A673 (cell line): ENCODE measurements around the gene GLCCI1.

ENCODE experiments used
- CTCF ChIP-seq: fragments of 300-800, 200-600 bp; sonication (generic); conservative IDR thresholded peaks from 2 replicates; pipeline ENCODE4 v1.5.1; 2017; ENCODE audit warnings: low read depth, mild to moderate bottlenecking, antibody characterized with exemption, low read length, moderate library complexity, mixed read lengths
- EZH2 ChIP-seq: fragments of 200-600 bp; sonication (generic); IDR thresholded peaks from 2 replicates; pipeline ENCODE4 v1.6.1; 2017; ENCODE audit warnings: borderline replicate concordance, low read depth, mild to moderate bottlenecking, mixed read lengths, antibody characterized with exemption, low read length; ENCODE audit not compliant: poor library complexity, severe bottlenecking

GRCh38 chr7:7980134-7980533 lies 11.5 kb downstream of the GLCCI1 start:
- TF ChIP-seq CTCF (no peak), EZH2 (no peak)
